Loucy (cell line): ENCODE data around the gene DDX24.

ENCODE experiments used
- H2AFZ ChIP-seq: fragments of 200-600 bp; sonication (generic); 2 replicates; pipeline ENCODE4 v1.6.0; 2016; ENCODE audit warnings: antibody characterized with exemption, mild to moderate bottlenecking, low read length, moderate library complexity
- H3F3A ChIP-seq: fragments of 200-600 bp; 2 replicates; pipeline ENCODE4 v1.6.0; 2016; ENCODE audit warnings: antibody characterized with exemption, low read depth, mild to moderate bottlenecking
- H3K27me3 ChIP-seq: fragments of 200-600 bp; sonication (generic); 2 replicates; pipeline ENCODE4 v1.6.1; 2014; ENCODE audit warnings: low read length, mild to moderate bottlenecking; ENCODE audit not compliant: insufficient read depth, poor library complexity, severe bottlenecking
- H3K36me3 ChIP-seq: fragments of 200-600 bp; sonication (generic); 2 replicates; pipeline ENCODE4 v1.6.1; 2016; ENCODE audit warnings: low read length; ENCODE audit not compliant: insufficient read depth
- H3K4me1 ChIP-seq: fragments of 200-600 bp; sonication (generic); 2 replicates; pipeline ENCODE4 v1.5.1; 2014; ENCODE audit warnings: low read length, mild to moderate bottlenecking; ENCODE audit not compliant: insufficient read depth, poor library complexity, severe bottlenecking
- H3K4me2 ChIP-seq: fragments of 200-600 bp; sonication (generic); 2 replicates; pipeline ENCODE4 v1.6.0; 2014; ENCODE audit warnings: antibody characterized with exemption, low read length, low read depth, mild to moderate bottlenecking; ENCODE audit not compliant: poor library complexity, severe bottlenecking
- H3K4me3 ChIP-seq: fragments of 200-600 bp; sonication (generic); 2 replicates; pipeline ENCODE4 v1.5.1; 2014; ENCODE audit warnings: low read length, mild to moderate bottlenecking, mixed read lengths; ENCODE audit not compliant: poor library complexity, severe bottlenecking
- H3K79me2 ChIP-seq: fragments of 200-600 bp; sonication (generic); 2 replicates; pipeline ENCODE4 v1.6.1; 2014; ENCODE audit warnings: low read length; ENCODE audit not compliant: insufficient read depth
- H3K9ac ChIP-seq: fragments of 200-600 bp; sonication (generic); 2 replicates; pipeline ENCODE4 v1.6.0; 2014; ENCODE audit warnings: mild to moderate bottlenecking, low read depth, low read length, moderate library complexity; ENCODE audit not compliant: poor library complexity, severe bottlenecking
- H3K9me2 ChIP-seq: fragments of 200-600 bp; sonication (generic); replicated peaks from 2 replicates; pipeline ENCODE4 v1.6.1; 2016; ENCODE audit warnings: low read depth, low read length, mixed read lengths
- H3K9me3 ChIP-seq: fragments of 200-600 bp; sonication (generic); 2 replicates; pipeline ENCODE4 v1.6.1; 2014; ENCODE audit warnings: mild to moderate bottlenecking, antibody characterized with exemption, low read length, low read depth; ENCODE audit not compliant: insufficient read depth
- H4K20me1 ChIP-seq: fragments of 200-600 bp; sonication (generic); 2 replicates; pipeline ENCODE4 v1.6.0; 2014; ENCODE audit warnings: antibody characterized with exemption, low read length, mild to moderate bottlenecking; ENCODE audit not compliant: insufficient read depth, poor library complexity, severe bottlenecking
- CTCF ChIP-seq: fragments of 200-600 bp; sonication (generic); conservative IDR thresholded peaks from 2 replicates; pipeline ENCODE4 v1.5.1; 2014; ENCODE audit warnings: mild to moderate bottlenecking, antibody characterized with exemption, low read length
- EZH2phosphoT487 ChIP-seq: fragments of 200-600 bp; IDR thresholded peaks from 2 replicates; pipeline ENCODE4 v1.6.1; 2018; ENCODE audit warnings: antibody characterized with exemption, mild to moderate bottlenecking, moderate library complexity, borderline replicate concordance

Gene DDX24

GRCh38 chr14:94009767-94010166 lies 71.2 kb downstream of the DDX24 start:
- H3K36me3 ChIP-seq: no peaks in the 10 kb centered on the region
- H3K4me1 ChIP-seq: peaks cover 5% of the 10 kb centered on the region
- no peak overlapping the region for H3K4me3 ChIP-seq
- no peak overlapping the region for H2AFZ ChIP-seq
- no peaks in the 10 kb centered on the region for H3K9me2 ChIP-seq
- H3K27me3 ChIP-seq: no peaks in the 10 kb centered on the region
- H3K79me2 ChIP-seq: no peaks in the 10 kb centered on the region
- H3K9ac ChIP-seq: no peak overlapping the region
- H3K4me2 ChIP-seq: no peak overlapping the region
- H3K9me3 ChIP-seq: no peaks in the 10 kb centered on the region
- no peak for TF ChIP-seq CTCF
- no peak for TF ChIP-seq EZH2phosphoT487
- H3F3A ChIP-seq: no peaks in the 10 kb centered on the region
- no peaks in the 10 kb centered on the region for H4K20me1 ChIP-seq

- Histone ChIP-seq H3K79me2 (no peaks in the 10 kb centered on the region), H3F3A (no peaks in the 10 kb centered on the region), H2AFZ (no peak overlapping the region), H3K9me2 (no peaks in the 10 kb centered on the region), H3K4me1 (peaks cover 5% of the 10 kb centered on the region), H3K9me3 (no peaks in the 10 kb centered on the region), H4K20me1 (no peaks in the 10 kb centered on the region), H3K27me3 (no peaks in the 10 kb centered on the region), H3K9ac (no peak overlapping the region), H3K36me3 (no peaks in the 10 kb centered on the region), H3K4me3 (no peak overlapping the region), H3K4me2 (no peak overlapping the region)
- TF ChIP-seq EZH2phosphoT487 (no peak), CTCF (no peak)
Observed at GRCh38 chr14:94008234-94008633, 72.8 kb downstream of the DDX24 start.

- Histone ChIP-seq H3K9me3 (no peaks in the 10 kb centered on the region), H4K20me1 (no peaks in the 10 kb centered on the region), H3F3A (no peaks in the 10 kb centered on the region), H3K4me2 (no peak overlapping the region), H3K36me3 (no peaks in the 10 kb centered on the region), H2AFZ (no peak overlapping the region), H3K79me2 (no peaks in the 10 kb centered on the region), H3K27me3 (no peaks in the 10 kb centered on the region), H3K9me2 (no peaks in the 10 kb centered on the region), H3K4me3 (no peak overlapping the region), H3K9ac (no peak overlapping the region), H3K4me1 (no peaks in the 10 kb centered on the region)
- TF ChIP-seq EZH2phosphoT487 (no peak), CTCF (peak; percentile 64)
Observed at GRCh38 chr14:94005324-94006073, 75.5 kb downstream of the DDX24 start.
